ENCODE measurements around the gene EHHADH.
"Not testable (repeated sequence)": the region's sequence is repeated elsewhere in the genome, so short reads cannot be mapped to it uniquely, and the experiment has no call there.

Gene EHHADH

DNA sequence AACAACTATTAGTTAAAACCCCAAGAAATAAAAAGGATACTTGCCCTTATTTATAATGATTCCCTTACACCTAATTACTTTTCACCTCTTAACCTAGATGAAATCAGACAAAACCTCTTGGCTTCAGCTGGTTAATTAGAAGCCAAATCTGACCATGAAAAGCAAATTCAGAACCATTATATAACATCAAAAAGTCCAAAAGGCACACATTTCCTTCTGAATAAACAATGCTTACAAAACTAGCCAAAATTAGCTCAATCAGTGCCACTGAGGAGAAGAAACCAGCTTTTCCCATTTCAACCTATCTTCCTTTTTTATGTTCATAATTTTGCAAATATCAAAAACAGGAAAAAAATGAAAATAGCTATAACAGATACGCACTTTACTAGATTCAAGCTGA lies 3.2 kb downstream of the EHHADH start:
- no peak for DNase-seq

DNA sequence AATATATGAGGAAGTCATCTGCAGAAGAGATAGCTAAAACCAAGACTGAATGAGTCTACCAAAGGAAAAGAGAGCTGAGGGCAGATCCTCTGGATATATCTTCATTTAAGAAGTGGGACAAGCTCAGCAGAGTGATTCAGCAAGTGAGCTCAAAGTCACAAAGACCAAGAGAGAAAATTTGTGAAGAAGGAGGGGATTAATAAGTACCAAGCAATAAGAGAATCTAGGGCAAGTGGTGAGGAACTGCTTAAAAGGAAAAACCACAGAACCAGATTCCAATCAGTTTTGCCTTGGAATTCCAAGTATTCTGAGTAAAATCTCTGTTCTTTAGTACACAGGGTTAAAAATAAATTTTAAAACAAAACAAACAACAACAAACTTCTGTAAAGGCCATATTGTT lies 3.6 kb downstream of the EHHADH start:
- DNase-seq, result no peak

DNA sequence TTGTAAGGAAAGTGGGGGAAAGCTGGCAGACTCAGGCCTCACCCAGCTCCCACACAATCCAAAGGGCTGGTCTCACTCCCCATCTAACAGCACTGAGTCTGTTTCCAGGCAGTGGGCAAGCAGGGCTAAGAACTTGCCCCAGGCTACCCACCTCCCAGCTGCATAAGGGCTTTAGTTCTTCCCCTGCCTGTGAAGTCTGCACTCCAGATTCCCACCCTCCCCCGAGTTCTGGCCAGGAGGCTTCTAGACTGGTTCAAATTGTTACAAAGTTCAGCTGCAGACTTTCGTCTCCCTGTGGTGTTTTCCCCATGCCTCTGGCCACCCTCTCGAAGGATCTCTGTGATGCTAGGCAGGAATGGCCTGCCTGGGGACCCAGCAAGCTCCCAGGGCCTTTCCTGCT lies 11.2 kb downstream of the EHHADH start:
- no peak for DNase-seq

DNA sequence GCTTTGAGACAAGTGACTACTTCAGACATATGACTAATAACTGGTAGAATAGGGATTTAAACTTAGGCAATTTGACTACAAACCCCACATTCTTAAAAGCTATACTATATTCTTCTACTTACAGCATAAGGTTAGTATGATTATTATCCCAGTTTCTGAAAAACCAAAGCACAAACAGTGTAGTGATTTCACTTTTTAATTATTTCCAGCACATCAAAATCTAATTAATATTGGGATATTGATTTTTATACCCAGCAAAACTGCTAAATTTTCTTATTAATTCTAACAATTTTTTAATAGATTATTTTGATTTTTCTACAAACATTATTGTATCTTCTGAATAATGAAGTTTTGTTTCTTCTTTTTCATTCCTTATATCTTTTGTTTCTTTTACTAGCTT lies 16.9 kb downstream of the EHHADH start:
- no peak for DNase-seq

DNA sequence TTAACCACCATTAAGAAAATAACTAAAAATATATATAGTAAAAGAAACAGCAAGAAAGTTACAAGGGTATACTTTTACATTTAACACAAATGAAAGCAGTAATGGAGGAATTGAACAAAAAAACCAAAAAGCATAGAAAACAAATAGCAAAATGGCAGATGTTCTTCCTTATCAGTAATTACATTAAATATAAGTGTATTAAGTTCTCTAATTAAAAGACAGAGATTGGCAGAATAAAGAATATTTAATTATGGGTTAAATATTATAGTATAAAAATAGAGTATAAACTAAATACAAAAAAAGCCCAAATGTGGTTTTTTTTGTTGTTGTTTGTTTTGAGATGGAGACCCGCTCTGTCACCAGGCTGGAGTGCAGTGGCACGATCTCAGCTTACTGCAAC lies 20.5 kb downstream of the EHHADH start:
- DNase-seq, result no peak

DNA sequence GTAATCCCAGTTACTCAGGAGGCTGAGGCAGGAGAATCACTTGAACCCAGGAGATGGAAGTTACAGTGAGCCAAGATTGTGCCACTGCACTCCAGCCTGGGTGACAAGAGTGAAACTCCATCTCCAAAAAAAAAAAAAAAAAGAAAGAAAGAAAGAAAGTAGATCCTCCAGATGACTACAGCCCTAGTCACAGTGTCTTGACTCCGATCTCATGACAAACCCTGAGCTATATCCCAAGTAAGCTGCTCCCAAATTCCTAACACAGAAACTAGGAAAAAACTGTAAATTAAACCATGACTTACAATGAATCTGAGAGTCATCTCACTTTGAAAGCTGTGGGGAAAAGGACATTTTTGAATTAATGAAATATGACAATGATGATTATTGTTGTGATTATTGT lies 27.3 kb downstream of the EHHADH start:
- DNase-seq, result not testable (repeated sequence)

DNA sequence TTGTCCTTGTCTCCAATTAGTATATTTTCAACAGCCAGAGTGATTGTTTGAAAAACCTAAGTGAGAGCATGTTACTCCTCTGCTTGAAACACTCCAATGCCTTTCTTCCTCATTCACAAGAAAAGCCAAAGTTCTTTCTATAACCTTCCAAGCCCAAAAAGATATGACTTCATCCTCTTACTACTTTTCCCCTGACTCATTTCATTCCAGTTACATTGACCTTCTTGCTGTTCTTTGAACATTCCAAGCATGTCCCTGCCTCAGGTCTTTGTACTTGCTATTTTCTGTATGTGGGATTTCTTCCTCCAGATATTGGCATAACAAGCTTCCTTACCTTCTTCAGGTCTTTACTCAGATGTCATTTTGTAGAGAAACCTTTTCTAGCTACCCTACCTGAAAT lies 28.3 kb downstream of the EHHADH start:
- DNase-seq, result no peak

DNA sequence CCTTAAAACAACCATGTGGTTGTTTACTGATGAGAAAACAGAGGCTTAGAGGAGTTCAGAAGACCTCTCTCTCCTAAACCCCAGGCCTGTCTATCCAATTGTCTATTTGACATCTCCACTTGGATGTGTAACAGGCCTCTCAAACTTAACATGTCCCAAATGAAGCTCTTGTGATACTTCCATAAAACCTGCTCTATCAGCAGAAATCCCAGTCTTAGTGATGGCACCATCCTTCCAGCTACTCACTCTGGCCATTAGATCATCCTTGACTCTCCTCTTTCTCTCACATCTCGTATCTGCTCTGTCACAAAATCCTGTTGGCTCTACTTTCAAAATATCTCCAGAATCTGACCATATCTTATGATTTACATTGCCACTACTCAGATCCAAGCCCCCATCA lies 28.8 kb downstream of the EHHADH start:
- DNase-seq, result no peak

DNA sequence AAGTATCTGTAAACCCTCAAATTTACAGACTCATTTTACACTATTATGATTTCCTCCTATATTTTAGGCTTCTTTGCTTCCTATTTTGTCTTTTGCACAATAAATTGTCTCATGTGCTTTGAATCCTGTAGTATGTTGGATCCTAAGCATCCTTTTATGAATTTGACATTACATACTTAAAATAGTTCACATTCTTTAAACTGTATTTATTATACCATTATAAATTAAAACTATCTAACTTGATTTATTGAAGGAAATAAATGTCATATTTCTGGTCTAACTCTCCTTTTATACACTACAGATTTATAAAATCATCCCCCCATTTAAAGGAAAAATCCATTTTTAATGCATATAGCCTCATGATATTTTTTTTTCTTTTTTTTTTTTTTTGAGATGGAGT lies 32.6 kb downstream of the EHHADH start:
- DNase-seq, result no peak

DNA sequence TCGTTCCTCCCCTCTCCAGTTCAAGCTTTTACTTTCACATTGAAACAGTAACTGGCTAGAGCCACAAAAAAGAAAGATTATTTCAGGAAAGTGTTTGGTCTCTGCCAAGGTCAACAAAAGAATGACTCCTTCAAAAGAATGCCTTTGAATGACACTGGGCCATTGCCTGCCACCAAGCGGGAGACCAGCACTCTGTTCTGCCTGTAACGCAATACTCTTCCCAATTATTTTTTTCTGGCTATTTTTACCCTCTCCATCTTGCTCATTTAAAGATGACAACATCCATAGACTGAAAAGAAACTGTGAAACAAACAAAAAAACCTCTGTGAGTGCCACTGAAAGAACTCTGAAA lies 37.3 kb downstream of the EHHADH start:
- no peak for DNase-seq

DNA sequence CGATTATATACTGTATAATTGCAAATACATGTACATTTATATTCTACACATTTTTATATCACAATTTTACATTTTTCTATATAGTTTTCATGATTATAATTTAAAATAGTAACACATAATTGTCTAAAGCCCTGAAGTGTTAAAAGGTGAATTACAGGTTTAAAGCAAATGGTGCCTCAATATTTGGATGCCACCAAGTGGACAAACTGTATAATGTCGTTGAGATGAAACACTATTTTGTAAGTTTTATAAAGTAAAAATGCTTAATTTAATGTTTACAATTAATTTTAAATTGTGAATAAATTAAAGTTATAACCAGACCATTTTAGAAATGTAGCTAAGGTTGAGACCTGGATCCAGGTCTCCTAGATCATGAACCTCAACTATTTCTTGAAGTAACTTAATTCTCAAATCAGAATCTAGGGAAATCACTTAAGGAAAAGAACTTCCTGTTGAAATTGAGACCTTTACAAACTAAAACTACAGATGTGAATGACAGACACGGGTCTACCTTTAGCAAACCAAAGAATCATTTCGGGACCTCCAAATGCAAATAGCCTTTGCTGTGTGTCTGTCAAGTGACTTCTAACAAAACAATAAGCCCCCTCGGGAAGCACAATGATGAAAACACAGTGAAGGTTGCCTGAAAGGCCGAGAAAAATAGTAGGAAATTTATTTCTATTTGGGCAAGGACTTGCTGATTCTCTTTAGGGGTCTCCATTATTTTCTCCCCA lies 37.8 kb downstream of the EHHADH start:
- DNase-seq, result no peak

DNA sequence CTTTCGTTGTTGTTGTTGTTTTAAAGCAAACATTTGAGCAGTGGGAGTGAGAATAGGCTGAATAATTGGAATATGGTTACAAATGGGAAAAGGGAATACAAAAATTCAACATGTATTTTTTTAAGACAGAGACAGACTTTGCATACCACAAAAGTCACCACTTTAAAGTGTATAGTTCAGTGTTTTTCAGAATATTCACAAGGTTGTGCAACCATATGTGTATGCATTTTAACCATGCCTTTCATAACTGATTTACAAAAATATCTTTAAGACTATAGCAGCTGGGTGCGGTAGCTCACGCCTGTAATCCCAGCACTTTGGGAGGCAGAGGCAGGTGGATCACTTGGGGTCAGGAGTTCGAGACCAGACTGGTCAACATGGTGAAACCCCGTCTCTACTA lies 41.3 kb downstream of the EHHADH start:
- DNase-seq, result no peak

DNA sequence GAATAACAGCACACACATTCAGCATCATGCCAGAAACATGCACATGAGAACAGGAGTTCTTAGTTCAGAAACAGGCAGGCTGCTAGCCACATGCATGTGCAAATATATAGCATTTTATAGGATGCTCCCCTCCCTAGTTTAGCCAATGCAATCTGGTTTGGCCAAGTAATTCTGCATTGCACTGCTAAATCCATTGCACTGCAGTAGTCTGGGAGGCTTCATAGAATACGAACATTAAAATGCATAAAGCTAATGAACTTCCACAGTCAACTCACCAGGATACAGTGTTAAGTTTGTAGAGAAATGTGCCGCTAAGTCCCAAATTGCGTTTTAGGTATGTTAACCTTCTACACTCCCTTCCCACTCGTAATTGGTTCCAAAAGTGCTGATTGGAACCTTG lies 41.8 kb downstream of the EHHADH start:
- no peak for DNase-seq

DNA sequence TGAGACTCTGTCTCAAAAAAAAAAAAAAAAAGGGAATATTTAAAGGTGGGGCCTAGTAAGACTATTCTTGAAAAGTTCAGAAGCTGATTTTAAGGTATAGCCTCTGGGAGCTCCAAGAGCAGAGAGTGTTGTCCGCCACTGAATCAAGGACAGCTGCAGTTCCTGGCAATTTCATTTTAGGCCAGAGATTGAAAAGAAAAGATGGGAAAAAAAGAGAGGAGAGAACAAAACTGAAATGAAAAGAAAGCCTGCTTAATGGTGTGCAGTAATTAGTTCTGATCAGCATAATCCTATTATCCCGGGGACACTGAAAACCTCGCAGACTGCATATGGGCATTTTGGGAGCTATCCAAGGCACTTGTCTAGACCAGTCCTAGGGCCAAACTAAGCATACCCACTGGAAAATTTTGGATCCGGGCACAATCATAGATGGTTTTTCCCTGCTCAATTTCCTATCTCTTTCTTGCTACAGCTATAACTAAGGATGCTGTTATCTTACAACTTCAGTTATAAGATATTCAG lies 43.2 kb downstream of the EHHADH start:
- no peak for DNase-seq

DNA sequence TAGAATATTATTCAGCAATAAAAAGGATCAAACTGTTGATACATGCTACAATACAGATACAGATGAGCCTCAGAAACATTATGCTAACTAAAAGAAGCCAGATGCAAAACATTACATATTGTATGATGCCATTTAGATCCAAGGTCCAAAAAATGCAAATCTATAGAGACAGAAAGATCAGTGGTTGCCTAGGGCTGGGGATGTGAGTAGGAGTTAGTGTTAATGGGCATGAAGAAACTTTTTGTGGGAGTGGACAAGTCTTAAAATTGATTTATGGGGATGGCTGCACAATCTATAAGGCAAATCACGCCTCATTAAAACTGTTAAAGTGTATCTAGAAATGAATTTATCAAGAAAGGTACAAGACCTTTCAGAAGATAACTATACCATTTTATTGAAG lies 45.0 kb downstream of the EHHADH start:
- DNase-seq, result no peak

DNA sequence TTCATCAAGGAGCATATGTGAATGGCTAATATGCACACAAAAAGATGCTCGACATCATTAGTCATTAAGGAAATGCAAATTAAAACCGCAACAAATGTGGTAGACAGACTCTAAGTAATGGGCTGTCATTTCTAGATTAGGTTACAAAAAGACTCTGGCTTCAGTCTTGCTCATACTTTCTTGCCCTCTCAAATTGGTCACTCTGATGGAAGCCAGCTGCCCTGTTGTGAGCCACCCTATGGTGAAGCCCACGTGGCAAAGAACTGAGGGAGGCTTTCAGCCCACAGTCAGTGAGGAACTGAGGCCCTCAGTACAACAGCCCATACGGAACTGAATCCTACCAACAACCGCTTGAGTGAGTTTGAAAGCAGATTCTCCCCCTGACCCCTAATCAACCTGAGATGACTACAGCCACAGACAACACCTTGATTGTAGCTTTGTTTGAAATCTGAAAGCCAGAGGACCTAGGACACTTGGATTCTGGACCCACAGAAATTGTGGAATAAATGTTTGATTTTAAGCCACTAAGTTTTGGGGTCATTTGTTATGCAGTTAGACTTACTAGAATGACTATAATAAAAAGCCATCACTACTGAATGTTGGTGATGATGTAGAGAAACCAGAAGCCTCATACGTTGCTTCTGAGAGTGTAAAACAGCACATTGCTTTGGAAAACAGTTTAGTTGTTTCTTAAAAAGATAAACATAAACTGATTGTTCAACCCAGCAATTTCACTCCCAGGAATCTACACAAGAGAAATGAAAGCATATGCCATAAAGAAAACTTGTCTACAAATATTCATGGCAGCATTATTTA lies 45.7 kb downstream of the EHHADH start:
- no peak for DNase-seq

DNA sequence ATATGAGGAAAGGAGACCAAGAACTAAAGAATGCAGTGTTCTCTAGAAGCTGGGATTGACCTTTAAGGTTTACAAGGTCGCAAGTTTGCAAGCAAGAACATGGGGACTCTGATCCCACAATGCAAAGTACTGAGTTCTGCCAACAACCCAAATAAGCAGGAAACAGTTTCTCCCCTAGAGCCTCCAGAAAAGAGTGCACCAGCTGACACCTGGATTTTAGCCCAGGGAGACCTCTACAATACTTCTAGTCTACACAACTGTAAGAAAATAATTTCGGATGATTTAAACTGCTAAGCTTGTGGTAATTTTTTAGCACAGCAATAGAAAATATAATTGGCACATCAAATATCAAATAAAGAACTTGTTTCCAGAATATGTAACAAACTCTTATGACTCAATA lies 46.4 kb downstream of the EHHADH start:
- DNase-seq, result no peak

DNA sequence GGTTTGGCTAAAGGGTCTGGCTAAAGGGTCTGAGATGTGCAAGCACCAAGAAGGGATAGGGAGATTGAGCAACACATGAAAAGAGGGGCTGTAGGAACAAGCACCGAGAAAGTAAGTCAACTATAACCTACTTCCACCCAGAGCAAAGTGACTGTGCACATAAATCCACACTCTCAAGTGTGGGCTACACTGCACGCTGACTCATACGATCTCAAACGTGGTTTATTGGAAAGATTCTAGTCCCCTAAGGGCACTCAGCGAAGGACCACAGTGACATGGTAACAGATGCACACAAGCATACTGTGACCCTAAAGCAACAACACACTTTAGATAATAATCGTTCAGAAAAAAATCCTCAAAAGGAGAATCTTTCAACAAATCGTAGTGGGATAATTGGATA lies 48.0 kb downstream of the EHHADH start:
- no peak for DNase-seq

DNA sequence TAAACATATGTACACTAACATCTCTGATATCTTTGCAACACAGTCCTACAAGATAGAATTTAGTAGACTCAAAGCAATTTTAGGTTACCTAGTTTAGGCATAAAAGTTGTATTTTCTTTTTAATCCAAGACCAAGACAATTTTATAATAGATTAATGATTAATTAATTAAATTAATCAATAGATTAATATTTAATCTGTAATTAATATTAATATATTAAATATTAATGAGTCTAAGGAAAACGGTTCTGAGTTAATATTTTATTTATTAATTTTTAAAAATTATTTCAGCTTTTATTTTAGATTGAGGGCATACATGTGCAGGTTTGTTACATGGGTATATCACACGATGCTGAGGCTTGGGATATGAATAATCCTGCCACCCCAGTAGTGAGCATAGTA lies 49.0 kb downstream of the EHHADH start:
- DNase-seq, result no peak

DNA sequence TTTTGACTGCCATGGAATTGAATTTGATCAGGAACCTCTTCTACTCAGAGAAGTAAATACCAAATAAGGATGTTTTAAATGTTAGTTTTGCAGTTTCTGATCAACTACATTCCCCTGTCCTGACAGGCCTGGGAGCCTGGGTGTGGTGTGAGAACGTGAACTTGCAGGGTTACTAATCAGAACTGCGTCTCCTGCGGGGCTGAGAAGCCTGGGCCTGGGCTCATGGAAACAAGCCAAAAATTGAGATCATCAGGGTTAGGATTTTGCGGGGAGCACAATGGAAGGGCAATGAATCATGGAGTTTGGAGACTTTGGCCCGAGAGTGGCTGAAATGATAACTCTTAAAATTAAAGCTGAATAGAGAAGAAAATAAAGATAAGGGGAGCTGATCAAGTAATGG lies 53.2 kb downstream of the EHHADH start:
- DNase-seq, result no peak

DNA sequence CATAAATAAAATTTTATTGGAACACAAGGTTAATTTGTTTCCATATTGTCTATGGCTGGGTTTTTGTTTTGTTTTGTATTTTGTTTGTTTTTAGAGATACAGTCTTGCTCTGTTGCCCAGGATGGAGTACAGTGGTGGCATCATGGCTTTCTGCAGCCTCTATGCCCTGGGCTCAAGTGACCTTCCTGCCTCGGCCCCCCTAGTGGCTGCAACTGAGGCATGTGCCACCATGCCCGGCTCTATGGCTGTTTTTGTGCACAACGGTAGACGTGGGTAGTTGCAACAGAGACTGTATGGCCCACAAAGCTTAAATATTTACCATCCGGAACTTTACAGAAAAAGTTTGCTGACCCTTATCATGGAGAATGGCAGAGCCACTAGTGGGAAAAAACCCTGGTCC lies 54.2 kb downstream of the EHHADH start:
- no peak for DNase-seq

DNA sequence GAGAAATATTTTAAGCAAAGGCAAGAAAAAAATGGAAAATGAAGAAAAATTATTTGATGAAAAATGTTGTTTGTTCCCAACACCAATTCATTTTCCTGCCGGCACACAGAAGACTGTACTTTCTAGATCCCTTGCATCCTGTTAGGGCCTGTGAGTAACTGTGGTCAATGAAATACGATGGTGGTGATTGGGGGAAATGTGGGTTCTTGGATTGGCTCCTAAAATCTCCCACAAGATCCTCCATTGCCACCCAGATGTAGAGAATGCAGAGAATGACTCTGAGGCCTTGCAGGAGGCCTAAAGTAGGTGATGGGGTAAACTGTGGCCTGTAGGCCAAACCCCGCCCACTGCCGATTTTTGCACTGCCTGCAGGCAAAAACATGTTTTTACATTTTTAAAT lies 54.6 kb downstream of the EHHADH start:
- DNase-seq, result no peak

DNA sequence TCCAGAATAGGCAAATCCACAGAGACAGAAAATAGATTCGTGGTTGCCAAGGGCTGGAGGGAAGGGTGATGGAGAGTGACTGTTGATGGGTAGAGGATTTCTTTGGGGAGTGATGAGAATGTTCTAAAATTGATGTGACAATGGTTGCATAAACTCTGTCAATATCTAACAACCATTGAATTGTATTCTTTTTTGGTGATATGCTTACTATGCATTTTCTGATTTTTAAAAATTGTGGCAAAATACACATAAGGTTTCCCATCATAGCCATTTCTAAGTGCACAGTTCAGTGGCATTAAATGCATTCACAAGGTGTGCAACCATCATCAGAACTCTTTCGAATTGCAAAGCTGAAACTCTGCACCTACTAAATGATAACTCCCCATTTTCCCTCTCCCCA lies 56.8 kb downstream of the EHHADH start:
- DNase-seq, result no peak

DNA sequence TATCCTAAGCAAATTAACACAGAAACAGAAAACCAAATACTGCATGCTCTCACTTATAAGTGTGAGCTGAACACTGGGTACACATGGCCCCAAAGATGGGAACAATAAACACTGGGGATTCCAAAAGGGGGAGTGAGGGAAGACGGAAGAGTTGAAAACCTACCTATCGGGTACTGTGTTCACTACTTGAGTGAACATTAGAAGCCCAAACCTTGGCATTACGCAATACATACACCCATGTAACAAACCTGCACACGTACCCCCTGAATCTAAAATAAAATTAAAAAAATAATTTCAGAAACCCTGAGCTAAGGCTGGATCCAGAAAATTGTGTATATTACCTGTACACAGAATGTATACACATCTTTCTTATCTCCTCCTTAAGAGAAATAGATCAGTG lies 58.2 kb downstream of the EHHADH start:
- DNase-seq, result no peak

DNA sequence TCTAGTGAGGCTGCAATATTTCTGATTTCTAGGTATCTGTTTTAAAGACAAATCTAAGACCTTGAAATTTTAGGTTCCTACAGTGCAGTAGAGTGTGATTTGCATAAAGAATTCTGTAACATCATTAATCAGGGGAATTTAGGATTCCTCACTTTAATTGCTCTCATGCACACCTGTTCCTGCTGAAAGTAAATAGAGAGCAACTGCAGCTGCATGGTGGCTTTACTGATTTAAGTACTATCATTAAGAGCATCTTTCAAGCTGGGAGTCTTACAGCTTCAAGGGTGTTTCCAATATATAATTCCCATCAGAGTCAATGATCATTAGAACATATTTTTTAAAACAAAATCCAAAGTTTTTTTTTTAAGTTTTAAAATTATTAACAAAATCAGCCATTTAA lies 65.0 kb downstream of the EHHADH start:
- DNase-seq, result no peak
